ENCODE results near the gene AQP3. TPM values are rescaled to one million over a fixed set of nuclear protein-coding genes. Genes with fewer than 3 reads are reported as not detected.

The AQP3 gene
- total and polyA plus RNA-seq, 9 of the 15 experiments (the other 6 are each of a cell fraction or from before 2014, with no cell fraction given), result 4.2 to 31.5 (median 17.6) TPM

DNA sequence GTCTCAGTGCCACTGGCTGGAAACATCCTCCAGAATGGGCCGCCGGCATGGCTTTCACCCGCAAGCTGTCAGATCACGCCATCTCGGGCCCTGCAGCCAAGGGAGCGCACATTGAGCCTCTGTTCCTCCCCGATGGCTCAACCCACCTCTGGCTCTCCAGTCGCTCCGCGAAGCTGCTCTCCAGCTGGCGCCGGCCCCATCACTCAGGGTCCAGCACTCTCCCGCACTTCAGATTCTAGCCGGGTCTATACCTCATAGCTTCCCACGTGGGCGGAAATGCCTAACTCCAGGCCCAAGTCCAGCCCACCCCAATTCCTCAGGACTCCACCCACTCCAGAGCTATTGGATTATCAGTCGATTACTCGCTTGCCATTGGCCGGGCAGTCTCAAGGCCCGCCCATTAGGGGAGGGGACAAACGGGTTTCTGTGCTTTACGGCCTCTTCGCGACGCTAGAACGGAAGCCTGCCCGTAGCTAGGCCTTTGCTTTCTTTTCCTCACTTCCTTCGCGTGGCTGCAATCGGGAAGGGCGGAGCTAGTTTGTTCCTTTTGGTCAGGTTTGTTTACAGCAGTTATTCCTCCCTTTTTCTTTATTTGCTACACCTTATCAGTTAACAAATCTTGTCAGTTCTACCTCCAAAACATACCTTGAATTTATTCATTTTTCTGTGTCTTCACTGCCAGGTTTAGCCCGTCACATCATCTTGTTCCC lies 26.4 kb upstream of the AQP3 start, which contains the start of gene NOL6 (continued):
- TF ChIP-seq, protein P1, sequence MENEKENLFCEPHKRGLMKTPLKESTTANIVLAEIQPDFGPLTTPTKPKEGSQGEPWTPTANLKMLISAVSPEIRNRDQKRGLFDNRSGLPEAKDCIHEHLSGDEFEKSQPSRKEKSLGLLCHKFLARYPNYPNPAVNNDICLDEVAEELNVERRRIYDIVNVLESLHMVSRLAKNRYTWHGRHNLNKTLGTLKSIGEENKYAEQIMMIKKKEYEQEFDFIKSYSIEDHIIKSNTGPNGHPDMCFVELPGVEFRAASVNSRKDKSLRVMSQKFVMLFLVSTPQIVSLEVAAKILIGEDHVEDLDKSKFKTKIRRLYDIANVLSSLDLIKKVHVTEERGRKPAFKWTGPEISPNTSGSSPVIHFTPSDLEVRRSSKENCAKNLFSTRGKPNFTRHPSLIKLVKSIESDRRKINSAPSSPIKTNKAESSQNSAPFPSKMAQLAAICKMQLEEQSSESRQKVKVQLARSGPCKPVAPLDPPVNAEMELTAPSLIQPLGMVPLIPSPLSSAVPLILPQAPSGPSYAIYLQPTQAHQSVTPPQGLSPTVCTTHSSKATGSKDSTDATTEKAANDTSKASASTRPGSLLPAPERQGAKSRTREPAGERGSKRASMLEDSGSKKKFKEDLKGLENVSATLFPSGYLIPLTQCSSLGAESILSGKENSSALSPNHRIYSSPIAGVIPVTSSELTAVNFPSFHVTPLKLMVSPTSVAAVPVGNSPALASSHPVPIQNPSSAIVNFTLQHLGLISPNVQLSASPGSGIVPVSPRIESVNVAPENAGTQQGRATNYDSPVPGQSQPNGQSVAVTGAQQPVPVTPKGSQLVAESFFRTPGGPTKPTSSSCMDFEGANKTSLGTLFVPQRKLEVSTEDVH (IDR thresholded peaks at IDR 0.05; ENCODE audit: low read depth, partially characterized antibody), result peak; percentile 87
- peak; percentile 61 for TF ChIP-seq POLR2B (IDR thresholded peaks at IDR 0.05; ENCODE audit: low read depth, partially characterized antibody)
- TF ChIP-seq, protein P2, sequence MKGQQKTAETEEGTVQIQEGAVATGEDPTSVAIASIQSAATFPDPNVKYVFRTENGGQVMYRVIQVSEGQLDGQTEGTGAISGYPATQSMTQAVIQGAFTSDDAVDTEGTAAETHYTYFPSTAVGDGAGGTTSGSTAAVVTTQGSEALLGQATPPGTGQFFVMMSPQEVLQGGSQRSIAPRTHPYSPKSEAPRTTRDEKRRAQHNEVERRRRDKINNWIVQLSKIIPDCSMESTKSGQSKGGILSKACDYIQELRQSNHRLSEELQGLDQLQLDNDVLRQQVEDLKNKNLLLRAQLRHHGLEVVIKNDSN (CRISPR knock-in tag; IDR thresholded peaks at IDR 0.05), result peak; percentile 86
- TF ChIP-seq RBFOX2 (IDR thresholded peaks at IDR 0.05; ENCODE audit: low read depth, low read length), result peak; percentile 76
- TF ChIP-seq, protein P3, sequence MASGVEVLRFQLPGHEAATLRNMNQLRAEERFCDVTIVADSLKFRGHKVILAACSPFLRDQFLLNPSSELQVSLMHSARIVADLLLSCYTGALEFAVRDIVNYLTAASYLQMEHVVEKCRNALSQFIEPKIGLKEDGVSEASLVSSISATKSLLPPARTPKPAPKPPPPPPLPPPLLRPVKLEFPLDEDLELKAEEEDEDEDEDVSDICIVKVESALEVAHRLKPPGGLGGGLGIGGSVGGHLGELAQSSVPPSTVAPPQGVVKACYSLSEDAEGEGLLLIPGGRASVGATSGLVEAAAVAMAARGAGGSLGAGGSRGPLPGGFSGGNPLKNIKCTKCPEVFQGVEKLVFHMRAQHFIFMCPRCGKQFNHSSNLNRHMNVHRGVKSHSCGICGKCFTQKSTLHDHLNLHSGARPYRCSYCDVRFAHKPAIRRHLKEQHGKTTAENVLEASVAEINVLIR (CRISPR knock-in tag; IDR thresholded peaks at IDR 0.05), result no peak
- TF ChIP-seq, protein P4, sequence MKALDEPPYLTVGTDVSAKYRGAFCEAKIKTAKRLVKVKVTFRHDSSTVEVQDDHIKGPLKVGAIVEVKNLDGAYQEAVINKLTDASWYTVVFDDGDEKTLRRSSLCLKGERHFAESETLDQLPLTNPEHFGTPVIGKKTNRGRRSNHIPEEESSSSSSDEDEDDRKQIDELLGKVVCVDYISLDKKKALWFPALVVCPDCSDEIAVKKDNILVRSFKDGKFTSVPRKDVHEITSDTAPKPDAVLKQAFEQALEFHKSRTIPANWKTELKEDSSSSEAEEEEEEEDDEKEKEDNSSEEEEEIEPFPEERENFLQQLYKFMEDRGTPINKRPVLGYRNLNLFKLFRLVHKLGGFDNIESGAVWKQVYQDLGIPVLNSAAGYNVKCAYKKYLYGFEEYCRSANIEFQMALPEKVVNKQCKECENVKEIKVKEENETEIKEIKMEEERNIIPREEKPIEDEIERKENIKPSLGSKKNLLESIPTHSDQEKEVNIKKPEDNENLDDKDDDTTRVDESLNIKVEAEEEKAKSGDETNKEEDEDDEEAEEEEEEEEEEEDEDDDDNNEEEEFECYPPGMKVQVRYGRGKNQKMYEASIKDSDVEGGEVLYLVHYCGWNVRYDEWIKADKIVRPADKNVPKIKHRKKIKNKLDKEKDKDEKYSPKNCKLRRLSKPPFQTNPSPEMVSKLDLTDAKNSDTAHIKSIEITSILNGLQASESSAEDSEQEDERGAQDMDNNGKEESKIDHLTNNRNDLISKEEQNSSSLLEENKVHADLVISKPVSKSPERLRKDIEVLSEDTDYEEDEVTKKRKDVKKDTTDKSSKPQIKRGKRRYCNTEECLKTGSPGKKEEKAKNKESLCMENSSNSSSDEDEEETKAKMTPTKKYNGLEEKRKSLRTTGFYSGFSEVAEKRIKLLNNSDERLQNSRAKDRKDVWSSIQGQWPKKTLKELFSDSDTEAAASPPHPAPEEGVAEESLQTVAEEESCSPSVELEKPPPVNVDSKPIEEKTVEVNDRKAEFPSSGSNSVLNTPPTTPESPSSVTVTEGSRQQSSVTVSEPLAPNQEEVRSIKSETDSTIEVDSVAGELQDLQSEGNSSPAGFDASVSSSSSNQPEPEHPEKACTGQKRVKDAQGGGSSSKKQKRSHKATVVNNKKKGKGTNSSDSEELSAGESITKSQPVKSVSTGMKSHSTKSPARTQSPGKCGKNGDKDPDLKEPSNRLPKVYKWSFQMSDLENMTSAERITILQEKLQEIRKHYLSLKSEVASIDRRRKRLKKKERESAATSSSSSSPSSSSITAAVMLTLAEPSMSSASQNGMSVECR (CRISPR knock-in tag; IDR thresholded peaks at IDR 0.05), result peak; percentile 98
- TF ChIP-seq ELF2 (CRISPR knock-in tag; IDR thresholded peaks at IDR 0.05), result peak; percentile 91
- TF ChIP-seq GABPB1 (CRISPR knock-in tag; IDR thresholded peaks at IDR 0.05), result peak; percentile 58; the same call in 1 of the 2 replicates
- no peak for TF ChIP-seq ZNF707 (CRISPR knock-in tag; conservative IDR thresholded peaks at IDR 0.05)
- TF ChIP-seq, protein P5, sequence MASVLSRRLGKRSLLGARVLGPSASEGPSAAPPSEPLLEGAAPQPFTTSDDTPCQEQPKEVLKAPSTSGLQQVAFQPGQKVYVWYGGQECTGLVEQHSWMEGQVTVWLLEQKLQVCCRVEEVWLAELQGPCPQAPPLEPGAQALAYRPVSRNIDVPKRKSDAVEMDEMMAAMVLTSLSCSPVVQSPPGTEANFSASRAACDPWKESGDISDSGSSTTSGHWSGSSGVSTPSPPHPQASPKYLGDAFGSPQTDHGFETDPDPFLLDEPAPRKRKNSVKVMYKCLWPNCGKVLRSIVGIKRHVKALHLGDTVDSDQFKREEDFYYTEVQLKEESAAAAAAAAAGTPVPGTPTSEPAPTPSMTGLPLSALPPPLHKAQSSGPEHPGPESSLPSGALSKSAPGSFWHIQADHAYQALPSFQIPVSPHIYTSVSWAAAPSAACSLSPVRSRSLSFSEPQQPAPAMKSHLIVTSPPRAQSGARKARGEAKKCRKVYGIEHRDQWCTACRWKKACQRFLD (CRISPR knock-in tag; IDR thresholded peaks at IDR 0.05), result peak; percentile 65; the same call in 1 of the 2 replicates
- TF ChIP-seq, protein P6, sequence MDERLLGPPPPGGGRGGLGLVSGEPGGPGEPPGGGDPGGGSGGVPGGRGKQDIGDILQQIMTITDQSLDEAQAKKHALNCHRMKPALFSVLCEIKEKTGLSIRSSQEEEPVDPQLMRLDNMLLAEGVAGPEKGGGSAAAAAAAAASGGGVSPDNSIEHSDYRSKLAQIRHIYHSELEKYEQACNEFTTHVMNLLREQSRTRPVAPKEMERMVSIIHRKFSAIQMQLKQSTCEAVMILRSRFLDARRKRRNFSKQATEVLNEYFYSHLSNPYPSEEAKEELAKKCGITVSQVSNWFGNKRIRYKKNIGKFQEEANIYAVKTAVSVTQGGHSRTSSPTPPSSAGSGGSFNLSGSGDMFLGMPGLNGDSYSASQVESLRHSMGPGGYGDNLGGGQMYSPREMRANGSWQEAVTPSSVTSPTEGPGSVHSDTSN (CRISPR knock-in tag; IDR thresholded peaks at IDR 0.05; ENCODE audit: low read depth), result no peak
- TF ChIP-seq, protein P6 (tag; conservative IDR thresholded peaks at IDR 0.05; ENCODE audit: low read depth), result no peak
- TF ChIP-seq HNRNPL (IDR thresholded peaks at IDR 0.05; ENCODE audit: low read depth, low read length), result no peak

Data from K562 (cell line).